ENCODE measurements around the gene RHBDF1.
A peak's percentile ranks its signal among the peaks of the same experiment; 100 is the strongest.

The RHBDF1 gene, protein sequence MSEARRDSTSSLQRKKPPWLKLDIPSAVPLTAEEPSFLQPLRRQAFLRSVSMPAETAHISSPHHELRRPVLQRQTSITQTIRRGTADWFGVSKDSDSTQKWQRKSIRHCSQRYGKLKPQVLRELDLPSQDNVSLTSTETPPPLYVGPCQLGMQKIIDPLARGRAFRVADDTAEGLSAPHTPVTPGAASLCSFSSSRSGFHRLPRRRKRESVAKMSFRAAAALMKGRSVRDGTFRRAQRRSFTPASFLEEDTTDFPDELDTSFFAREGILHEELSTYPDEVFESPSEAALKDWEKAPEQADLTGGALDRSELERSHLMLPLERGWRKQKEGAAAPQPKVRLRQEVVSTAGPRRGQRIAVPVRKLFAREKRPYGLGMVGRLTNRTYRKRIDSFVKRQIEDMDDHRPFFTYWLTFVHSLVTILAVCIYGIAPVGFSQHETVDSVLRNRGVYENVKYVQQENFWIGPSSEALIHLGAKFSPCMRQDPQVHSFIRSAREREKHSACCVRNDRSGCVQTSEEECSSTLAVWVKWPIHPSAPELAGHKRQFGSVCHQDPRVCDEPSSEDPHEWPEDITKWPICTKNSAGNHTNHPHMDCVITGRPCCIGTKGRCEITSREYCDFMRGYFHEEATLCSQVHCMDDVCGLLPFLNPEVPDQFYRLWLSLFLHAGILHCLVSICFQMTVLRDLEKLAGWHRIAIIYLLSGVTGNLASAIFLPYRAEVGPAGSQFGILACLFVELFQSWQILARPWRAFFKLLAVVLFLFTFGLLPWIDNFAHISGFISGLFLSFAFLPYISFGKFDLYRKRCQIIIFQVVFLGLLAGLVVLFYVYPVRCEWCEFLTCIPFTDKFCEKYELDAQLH

DNA sequence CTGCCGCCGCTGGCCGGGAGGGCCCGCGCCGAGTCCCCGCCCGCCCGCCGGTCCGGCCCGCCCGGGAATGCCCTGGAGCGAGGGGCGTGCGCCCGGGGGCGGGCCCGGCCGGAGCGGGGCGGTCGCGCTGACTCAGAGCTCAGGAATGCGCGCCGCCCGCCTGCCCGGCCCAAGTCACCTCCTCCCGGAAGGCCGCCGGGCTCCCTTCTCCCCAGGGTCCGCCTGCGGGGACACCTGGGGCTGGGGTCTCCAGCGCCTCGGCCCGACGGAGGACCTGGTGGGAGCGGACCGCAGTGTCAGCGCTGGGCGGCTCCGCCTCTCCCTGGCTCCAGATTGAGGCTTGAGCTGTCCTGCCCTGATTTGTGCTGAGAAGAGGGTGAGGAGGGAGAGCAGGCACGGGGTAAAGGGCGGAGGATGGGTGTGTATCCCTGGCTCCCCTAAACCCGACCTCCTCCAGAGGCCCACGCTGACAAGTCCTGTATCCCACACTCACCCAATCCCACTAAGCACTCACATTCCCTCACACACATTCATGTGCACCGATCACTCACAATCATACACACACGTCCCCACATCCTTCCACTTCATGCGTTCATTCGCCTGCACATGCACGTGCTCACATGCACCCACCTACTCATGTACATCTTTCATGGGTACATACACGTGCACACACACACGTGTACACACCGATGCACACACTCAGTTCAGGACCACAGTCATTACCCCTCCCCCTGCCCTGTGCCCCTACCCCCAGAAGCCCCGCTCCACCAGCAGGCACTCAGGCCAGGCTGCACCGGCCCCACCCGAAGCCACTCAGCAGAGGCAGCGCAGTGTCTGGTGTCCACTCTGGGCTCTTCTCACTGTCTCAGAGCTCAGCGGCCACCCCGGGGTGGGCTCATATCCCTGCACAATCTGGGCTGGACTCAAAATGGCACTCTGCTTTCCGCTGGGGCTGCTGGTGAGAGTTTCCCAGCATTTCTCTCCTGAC, at the start of gene RHBDF1:
Gene RHBDF1 (minus strand): TSS at position 71 of the 988 bp plus-strand sequence. CDS start 7,616 bp downstream, outside the sequence.
- Histone ChIP-seq H3K27ac (ENCODE audit: low read depth, low read length) (peak within 1 kb of the TSS; percentile 28; the same call in 1 of the 2 replicates), H3K4me1 (ENCODE audit: control insufficient read depth, insufficient read depth, low read length, unreplicated experiment) (peaks cover 66% of the 10 kb centered on the region), H3K4me3 (ENCODE audit: low read depth, low read length) (peak within 1 kb of the TSS; percentile 74), H3K36me3 (ENCODE audit: insufficient read depth, low read length) (no peaks in the 10 kb centered on the region), H2AFZ (ENCODE audit: low read length, unreplicated experiment) (no peak within 1 kb of the TSS), H3K79me2 (ENCODE audit: control insufficient read depth, insufficient read depth, low read length, unreplicated experiment) (peaks cover 39% of the 10 kb centered on the region), H3K27me3 (ENCODE audit: insufficient read depth, low read length) (no peaks in the 10 kb centered on the region)

DNA sequence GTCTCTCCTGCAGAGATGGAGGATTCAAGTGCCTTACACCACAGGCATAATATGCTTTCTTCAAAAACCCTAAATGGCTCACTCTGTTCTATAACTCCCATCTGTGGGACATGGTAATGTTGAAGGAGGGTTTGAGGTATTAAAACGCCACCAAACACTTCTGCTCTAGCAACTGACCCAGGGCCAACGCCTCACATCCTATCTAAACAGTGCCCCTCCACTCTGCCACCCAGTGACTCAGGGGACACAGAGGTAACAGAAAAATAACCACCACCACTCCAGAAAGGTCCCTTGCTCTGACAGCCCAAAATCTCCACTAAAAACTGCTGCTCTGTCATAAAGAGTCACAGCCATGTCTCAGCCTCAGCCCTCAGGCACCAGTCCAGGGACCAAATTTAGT, 48.3 kb upstream of the RHBDF1 start:
- Histone ChIP-seq H3K27ac (ENCODE audit: low read depth, low read length) (no peak overlapping the region), H3K27me3 (ENCODE audit: insufficient read depth, low read length) (no peaks in the 10 kb centered on the region)

DNA sequence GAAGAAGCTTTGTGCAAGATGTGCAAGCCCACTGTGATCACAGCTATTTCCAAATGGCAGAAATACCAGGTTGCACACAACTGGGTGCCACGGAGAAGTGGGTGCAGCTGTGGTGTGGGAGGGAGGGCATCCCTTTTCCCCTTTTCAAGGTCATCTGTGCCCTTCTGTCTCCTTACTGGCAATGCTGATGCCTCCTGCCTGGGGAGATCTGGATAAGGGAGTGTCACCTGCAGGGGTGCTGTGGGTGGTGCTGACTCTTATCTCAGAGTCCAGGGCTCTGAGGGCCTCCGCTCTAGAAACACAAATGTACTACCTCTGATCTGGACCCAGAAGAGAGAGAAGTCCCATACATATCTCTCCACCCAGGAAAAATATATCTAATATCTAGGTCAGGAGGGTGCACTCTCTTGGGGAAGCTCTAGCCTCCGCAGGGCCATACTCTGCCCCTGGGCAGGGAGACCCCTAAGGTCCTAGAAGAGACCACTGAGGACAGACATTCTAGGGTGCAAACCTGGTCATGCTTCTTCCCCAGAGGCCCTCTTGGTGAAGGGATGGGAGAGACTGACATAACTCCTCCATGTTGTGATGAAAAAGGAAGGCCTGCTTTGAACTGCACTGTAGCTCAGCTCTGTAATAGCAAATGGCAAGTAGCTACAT, 47.5 kb upstream of the RHBDF1 start:
- H3K79me2 ChIP-seq (ENCODE audit: control insufficient read depth, insufficient read depth, low read length, unreplicated experiment), result peaks cover 5% of the 10 kb centered on the region
- no peak overlapping the region for H2AFZ ChIP-seq (ENCODE audit: low read length, unreplicated experiment)
- no peak overlapping the region for H3K4me3 ChIP-seq (ENCODE audit: low read depth, low read length)
- H3K27me3 ChIP-seq (ENCODE audit: insufficient read depth, low read length), result no peaks in the 10 kb centered on the region
- no peak overlapping the region for H3K27ac ChIP-seq (ENCODE audit: low read depth, low read length)
- peaks cover 11% of the 10 kb centered on the region; the same call in 1 of the 2 replicates for H3K36me3 ChIP-seq (ENCODE audit: insufficient read depth, low read length)
- peaks cover 5% of the 10 kb centered on the region for H3K4me1 ChIP-seq (ENCODE audit: control insufficient read depth, insufficient read depth, low read length, unreplicated experiment)

More for the DNA sequence above, 48.3 kb upstream of the RHBDF1 start:
- Histone ChIP-seq H3K4me1 (ENCODE audit: control insufficient read depth, insufficient read depth, low read length, unreplicated experiment) (peaks cover 5% of the 10 kb centered on the region), H3K36me3 (ENCODE audit: insufficient read depth, low read length) (peaks cover 11% of the 10 kb centered on the region; the same call in 1 of the 2 replicates), H3K4me3 (ENCODE audit: low read depth, low read length) (no peak overlapping the region), H2AFZ (ENCODE audit: low read length, unreplicated experiment) (no peak overlapping the region), H3K79me2 (ENCODE audit: control insufficient read depth, insufficient read depth, low read length, unreplicated experiment) (peaks cover 5% of the 10 kb centered on the region)

DNA sequence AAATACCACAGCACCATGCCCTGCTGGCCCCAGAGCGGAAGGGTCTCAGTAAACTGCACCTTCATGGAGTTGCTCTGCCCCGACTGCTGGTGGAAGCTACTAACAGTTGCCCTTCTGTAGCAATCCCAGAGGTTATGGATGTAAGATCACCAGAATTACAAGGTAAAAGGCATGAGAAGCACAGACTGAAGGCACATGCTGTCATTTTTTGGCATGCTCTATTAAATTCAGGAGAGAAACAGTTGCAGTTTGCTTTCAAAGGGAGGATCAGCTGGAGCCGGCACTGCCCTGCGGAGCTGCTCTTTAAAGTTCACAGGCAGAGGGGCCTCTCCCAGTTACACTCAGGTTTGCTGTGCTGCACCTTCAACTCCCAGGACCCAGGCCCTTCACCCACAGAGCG, 46.9 kb upstream of the RHBDF1 start:
- Histone ChIP-seq H3K79me2 (ENCODE audit: control insufficient read depth, insufficient read depth, low read length, unreplicated experiment) (peaks cover 5% of the 10 kb centered on the region), H2AFZ (ENCODE audit: low read length, unreplicated experiment) (no peak overlapping the region), H3K27me3 (ENCODE audit: insufficient read depth, low read length) (no peaks in the 10 kb centered on the region), H3K36me3 (ENCODE audit: insufficient read depth, low read length) (peaks cover 11% of the 10 kb centered on the region; the same call in 1 of the 2 replicates), H3K27ac (ENCODE audit: low read depth, low read length) (no peak overlapping the region), H3K4me1 (ENCODE audit: control insufficient read depth, insufficient read depth, low read length, unreplicated experiment) (peaks cover 8% of the 10 kb centered on the region), H3K4me3 (ENCODE audit: low read depth, low read length) (no peak overlapping the region)

DNA sequence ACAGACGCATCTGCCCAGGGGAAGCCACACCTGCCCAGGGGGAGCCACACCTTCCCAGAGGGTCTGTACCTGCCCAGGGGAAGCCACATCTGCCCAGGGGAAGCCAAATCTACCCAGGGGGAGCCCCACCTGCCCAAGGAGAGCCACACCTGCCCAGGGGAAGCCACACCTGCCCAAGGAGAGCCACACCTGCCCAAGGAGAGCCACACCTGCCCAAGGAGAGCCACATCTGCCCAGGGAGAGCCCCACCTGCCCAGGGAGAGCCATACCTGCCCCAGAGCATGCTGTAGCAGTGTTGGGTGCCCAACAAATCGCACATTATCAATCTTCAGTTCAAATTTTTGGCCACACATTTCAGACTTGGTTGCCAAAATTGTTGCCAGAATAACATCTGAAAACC, 46.4 kb upstream of the RHBDF1 start:
- H3K4me1 ChIP-seq (ENCODE audit: control insufficient read depth, insufficient read depth, low read length, unreplicated experiment), result peaks cover 12% of the 10 kb centered on the region
- no peaks in the 10 kb centered on the region for H3K27me3 ChIP-seq (ENCODE audit: insufficient read depth, low read length)
- H3K4me3 ChIP-seq (ENCODE audit: low read depth, low read length), result no peak overlapping the region
- peaks cover 11% of the 10 kb centered on the region; the same call in 1 of the 2 replicates for H3K36me3 ChIP-seq (ENCODE audit: insufficient read depth, low read length)
- no peak overlapping the region for H3K27ac ChIP-seq (ENCODE audit: low read depth, low read length)
- no peak overlapping the region for H2AFZ ChIP-seq (ENCODE audit: low read length, unreplicated experiment)
- peaks cover 5% of the 10 kb centered on the region for H3K79me2 ChIP-seq (ENCODE audit: control insufficient read depth, insufficient read depth, low read length, unreplicated experiment)

DNA sequence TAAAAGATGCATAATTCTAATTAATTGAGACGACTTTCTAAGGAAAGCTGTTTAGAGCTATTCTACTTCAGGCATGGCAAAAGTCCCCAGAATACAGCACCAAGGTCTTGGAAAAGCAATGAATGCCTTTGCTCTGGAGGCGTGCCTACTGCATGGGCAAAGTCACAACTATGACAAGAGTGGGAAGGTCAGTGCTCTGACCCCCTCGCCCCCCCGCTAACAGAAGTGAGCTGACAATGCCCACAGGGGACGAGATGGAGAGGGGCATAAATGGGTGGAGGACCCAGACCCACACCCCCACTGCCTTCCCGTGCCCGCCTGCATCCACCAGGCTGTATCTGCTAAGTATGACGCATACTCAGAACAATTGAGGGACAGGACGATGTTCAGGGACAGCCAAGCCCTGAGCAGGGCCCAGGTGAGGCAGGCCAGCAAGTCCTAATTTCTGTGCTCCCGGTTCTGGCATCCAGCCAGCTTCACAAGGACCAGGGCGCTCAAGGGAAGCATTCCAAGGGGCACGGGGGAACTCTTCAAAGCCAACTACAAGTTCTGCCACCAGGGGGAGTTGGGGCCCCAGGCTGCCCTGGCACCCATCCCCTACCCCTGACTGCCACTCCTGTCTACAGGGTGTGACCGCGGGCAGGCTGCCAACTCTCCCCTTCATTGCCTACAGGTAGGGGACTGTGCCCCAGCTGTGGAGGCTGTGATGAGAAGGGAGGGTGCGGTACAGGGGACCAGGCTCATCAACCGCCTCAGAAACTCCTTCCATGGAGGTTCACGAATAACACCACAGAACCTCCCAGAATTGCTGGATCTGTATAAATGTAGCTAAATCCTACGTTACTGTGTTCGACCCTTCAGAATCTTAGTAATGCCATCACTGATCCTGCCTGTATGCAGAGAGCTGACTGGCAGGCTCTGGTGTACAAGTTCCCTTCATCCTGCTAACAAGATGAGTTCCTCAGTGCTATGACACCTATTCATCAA, 45.2 kb upstream of the RHBDF1 start:
- H2AFZ ChIP-seq (ENCODE audit: low read length, unreplicated experiment), result no peak overlapping the region
- H3K79me2 ChIP-seq (ENCODE audit: control insufficient read depth, insufficient read depth, low read length, unreplicated experiment), result peaks cover 5% of the 10 kb centered on the region
- no peaks in the 10 kb centered on the region for H3K27me3 ChIP-seq (ENCODE audit: insufficient read depth, low read length)
- peaks cover 24% of the 10 kb centered on the region for H3K4me1 ChIP-seq (ENCODE audit: control insufficient read depth, insufficient read depth, low read length, unreplicated experiment)
- peaks cover 11% of the 10 kb centered on the region; the same call in 1 of the 2 replicates for H3K36me3 ChIP-seq (ENCODE audit: insufficient read depth, low read length)
- no peak overlapping the region for H3K4me3 ChIP-seq (ENCODE audit: low read depth, low read length)
- no peak overlapping the region for H3K27ac ChIP-seq (ENCODE audit: low read depth, low read length)

DNA sequence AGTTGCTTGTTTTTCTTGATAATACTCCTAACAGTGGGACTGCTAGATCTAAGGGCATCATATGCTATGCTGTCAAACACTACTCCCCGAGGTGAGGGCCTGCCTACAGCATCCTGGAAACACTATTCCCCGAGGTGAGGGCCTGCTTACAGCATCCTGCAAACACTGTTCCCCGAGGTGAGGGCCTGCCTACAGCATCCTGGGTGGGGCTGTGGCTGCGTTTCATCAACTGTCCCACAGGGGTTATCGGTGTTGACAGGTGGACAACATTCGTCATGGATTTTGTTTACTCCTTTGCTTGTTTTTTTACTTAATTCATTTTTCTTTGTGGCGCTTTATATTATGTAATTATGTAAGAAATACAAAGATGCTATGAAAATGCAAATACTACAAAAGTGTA, 43.6 kb upstream of the RHBDF1 start:
- Histone ChIP-seq H2AFZ (ENCODE audit: low read length, unreplicated experiment) (no peak overlapping the region), H3K36me3 (ENCODE audit: insufficient read depth, low read length) (peaks cover 19% of the 10 kb centered on the region), H3K4me1 (ENCODE audit: control insufficient read depth, insufficient read depth, low read length, unreplicated experiment) (peaks cover 33% of the 10 kb centered on the region), H3K4me3 (ENCODE audit: low read depth, low read length) (no peak overlapping the region), H3K79me2 (ENCODE audit: control insufficient read depth, insufficient read depth, low read length, unreplicated experiment) (peaks cover 5% of the 10 kb centered on the region), H3K27ac (ENCODE audit: low read depth, low read length) (no peak overlapping the region), H3K27me3 (ENCODE audit: insufficient read depth, low read length) (no peaks in the 10 kb centered on the region)

DNA sequence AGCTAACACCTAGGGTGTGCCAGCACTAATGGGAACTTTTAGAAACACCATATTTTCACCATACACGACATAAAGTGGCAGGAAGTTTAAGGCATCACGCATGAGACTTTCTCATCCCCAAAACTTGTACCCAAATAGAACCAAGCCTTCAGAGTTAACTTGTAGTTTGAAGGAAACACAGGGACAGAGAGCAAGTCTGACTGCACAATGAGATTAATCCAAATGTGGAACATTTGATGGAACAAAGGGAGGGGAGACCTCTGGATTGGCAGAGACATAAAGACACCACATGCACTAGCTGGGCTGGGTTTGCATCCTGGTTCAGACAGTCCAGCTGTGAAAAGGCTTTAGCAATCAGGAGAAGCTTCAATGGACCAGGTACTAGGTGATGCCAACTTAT, 41.9 kb upstream of the RHBDF1 start:
- peak overlapping the region; percentile 61 for H3K27ac ChIP-seq (ENCODE audit: low read depth, low read length)

More for the DNA sequence above, 41.9 kb upstream of the RHBDF1 start:
- H3K4me3 ChIP-seq (ENCODE audit: low read depth, low read length), result no peak overlapping the region
- H3K79me2 ChIP-seq (ENCODE audit: control insufficient read depth, insufficient read depth, low read length, unreplicated experiment), result peaks cover 3% of the 10 kb centered on the region
- H3K27me3 ChIP-seq (ENCODE audit: insufficient read depth, low read length), result no peaks in the 10 kb centered on the region
- H3K36me3 ChIP-seq (ENCODE audit: insufficient read depth, low read length), result peaks cover 19% of the 10 kb centered on the region
- H3K4me1 ChIP-seq (ENCODE audit: control insufficient read depth, insufficient read depth, low read length, unreplicated experiment), result peaks cover 33% of the 10 kb centered on the region
- no peak overlapping the region for H2AFZ ChIP-seq (ENCODE audit: low read length, unreplicated experiment)

All from ACC112 (cell line).